CD4-positive, alpha-beta T cell treated with Interleukin-10 for 1 hour (primary cell): ENCODE results near the gene KCNMA1.
"Not testable (repeated sequence)": the region's sequence is repeated elsewhere in the genome, so short reads cannot be mapped to it uniquely, and the experiment has no call there.

ENCODE experiments used
- DNase-seq: peaks from one replicate; pipeline ENCODE4 v3.0.0-alpha.2; 2020

KCNMA1 gene

DNA sequence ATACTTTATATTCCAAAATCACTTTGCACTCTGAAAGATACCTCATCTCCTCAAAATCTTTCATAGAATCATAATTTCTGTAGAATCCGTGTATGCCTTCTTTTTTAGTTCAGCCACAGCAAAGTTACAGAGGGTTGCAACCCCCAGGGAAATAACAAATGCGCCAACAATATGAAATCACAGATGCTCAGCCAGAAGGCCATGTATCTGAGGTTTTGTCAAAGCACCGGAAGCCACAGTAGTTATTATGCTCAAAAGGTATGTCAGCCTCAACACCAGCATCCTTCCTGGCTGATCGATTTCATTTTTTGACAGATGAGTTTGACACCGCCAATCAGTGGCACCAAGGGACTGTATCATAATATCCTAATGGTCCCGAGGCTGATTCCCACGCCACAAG is 204.1 kb downstream of the KCNMA1 start:
- no peak for DNase-seq

DNA sequence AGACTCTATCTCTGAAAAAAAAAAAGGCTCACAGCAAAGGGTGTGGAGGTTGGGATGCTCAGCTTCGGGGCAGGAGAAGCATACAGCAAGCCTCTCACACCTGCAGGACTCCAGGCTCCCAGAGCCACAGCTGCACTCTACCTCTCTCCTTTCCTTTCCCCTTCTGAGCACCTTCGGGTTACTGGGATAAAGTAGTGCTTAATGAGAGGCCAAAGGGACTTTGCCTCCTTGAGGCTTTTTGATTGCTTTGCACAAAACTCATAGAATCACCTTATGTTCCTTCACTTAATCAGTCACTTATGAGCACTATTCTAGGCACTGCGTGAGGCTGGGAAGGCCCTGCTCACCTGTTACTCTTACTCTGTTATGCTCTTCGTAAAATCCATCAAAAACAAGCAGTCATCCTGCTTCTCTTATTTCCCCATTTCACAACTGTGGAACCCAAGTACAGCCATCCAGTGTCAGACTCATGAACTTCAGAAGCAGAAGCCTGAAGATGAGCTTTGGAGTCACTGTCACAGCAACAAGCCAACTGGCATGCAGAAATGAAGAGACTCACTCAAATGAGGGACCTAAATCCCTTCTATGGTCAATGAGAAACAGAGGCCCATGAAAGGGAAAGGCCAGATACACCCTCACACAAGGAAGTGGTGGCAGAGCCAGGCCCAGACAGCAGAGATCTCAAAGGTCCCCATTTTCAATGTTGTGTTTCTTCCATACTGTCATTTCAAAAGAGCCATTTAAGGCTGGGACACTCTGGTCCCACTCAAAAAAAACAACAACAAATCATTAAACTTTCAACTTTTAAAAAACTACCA is 205.4 kb downstream of the KCNMA1 start:
- no peak for DNase-seq

DNA sequence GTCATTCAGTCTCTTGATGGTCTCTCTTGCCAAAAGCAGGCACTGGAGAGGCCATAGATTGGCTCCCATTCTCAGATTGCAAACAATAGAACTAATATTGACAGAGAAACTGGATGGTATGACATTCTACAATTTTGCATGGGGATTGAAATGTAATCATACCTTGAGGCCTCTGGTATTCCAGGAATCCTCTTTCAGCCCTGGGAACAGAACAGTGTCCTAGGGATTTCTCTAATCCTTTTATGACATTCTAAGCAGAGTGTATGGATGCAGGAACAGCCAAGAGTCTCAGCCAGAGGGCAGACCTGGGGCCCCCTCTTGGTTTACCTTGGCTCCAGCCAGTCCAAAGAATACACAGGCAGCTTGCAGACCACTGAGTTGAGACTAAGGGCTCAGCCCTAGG is 206.4 kb downstream of the KCNMA1 start:
- DNase-seq = no peak

DNA sequence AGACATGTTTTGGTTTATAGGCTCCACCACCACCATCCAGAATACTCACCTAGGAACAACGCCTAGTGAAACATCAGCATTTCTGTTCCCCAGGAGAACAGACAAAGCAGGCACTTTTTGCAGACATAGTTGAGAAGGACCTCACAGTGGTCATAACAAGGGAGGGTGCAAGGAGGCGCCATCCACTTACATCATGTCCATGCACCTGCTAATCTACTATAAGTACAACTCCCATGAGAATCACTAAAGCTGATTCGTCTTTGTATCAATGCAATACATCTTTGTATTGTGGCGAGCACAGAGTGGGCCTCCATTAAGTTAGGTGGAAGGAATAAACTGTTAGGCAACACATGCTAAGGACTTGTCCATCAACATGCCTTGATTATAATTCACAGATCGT is 207.1 kb downstream of the KCNMA1 start:
- DNase-seq = no peak

DNA sequence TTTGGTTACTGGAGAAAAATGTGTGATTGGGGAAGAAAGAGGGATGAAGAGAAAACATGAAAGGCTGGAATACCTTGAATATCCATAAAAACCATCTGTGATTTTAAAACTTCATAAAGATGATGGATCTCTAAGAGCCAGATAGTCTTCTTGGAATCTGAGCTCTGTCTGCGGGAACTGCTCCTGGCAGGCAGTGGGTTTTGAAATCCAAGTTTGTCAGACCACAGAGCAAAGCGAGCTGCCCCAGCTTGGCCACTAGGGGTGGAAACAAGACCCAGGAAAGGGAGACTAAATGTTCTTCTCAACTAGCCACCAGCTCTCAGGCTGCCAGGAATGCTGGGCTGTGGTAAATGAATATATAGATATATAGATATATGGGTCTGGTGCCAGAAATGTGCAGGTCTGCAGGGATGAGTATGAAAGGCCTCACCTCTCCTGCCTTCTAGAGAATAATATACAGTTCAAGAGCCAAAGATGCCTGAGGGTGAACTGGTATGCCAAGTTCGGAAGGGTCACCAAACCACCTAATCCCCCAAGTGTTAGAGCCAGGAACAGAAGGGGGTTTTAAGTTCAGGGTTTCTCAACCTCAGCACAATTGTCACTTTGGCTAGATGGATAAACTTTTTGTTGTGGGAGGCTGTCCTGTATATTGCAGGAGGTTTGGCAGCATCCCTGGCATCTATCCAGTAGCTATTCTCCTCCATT is 208.8 kb downstream of the KCNMA1 start:
- no peak for DNase-seq

DNA sequence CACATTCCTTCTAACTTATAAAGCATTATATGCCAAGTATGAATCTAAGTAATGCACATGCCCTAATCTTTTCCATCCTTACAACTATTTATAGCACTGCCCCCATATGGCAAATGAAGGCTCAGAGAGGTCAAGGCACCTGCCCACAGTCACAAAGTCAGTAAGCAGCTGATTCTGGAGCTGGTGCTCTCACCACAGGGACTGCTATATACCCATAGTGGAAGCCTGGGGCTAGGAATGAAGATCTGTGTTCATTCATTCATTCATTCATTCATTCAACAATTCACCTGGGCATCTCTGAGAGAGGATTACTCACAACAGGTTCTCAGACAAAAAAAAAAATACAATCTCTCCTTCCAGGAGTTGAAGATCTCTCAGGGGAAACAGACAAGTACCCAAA is 213.4 kb downstream of the KCNMA1 start:
- DNase-seq = no peak

DNA sequence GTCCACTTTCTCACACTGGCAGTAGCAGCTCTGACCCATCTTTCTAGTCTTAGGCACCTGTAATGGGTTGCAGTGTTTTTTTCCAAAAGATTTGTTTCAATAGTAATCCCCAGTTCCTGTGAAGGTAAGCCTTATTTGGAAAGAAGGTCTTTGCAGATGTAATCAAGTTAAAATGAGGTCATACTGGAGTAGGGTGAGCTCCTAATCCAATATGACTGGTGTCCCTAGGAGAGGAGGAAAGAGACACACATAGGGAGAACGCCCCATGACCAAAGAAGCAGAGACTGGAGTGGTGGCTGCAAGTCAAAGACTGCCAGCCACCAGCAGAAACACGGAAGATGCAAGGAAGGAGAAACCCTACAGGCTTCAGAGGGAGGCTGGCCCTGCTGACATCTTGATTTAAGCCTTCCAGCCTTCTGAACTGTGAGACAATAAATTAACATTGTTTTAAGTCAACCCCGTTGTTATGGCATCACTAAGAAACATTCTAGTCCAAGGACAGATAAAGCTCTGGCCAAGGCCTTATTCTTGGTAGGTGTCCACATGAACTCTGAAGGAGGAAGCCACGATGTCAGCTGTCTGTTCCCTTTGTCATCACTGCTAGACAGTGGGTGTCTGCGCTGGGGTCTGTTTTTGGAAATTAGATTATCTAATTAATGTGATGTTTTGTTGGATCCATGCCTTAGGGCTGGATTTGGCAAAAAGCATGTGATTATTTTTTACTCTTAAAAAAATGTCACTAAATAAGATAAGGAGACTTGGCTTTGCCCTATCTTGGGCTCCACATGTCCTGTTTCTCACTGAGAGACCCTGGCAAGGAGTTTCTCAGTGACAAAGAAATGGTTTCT is 214.9 kb downstream of the KCNMA1 start:
- DNase-seq = no peak

DNA sequence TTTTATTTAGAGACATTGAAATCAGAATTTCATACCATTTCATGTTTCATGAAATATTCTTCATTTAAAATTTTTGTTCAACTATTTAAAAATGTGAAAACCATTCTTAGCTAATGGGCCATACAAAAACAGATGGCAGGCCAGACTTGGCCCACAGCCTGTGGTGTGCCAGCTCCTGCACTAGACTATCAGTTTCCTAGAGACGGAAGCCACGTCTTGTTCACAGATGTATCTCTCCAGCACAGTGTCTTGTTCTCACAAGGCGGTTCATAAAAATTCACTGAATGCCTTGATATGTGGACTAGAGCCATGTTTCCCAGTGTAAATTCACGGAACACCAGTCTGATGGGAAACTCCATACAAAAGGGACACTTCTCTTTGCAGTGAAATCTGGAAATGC is 216.0 kb downstream of the KCNMA1 start:
- no peak for DNase-seq

DNA sequence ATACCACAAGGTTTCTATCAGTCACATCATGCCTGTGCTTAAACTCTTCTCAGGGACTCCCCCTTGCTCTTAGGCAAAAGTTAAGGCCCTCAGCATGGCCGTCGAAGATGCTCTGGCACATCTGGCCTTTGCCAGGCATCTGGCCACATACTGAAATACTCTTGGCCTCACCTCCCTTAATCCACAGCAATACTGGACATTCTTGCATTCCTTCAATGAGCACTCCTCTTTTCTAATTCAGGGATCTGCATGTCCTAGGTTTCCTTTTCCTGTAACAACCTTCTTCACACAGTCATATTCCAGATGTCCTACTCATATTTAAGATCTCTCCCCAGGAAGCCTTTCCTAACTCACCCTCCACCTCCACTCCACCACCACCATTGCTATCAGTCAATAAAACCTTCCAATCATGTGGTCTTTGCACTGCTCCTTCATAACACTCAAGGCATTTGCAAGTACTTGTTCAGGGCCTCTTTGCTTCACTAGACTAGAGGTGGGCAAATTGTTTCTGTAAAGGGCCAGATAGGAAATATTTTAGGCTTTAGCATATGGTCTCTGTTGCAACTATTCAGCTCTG is 216.6 kb downstream of the KCNMA1 start:
- DNase-seq = no peak

DNA sequence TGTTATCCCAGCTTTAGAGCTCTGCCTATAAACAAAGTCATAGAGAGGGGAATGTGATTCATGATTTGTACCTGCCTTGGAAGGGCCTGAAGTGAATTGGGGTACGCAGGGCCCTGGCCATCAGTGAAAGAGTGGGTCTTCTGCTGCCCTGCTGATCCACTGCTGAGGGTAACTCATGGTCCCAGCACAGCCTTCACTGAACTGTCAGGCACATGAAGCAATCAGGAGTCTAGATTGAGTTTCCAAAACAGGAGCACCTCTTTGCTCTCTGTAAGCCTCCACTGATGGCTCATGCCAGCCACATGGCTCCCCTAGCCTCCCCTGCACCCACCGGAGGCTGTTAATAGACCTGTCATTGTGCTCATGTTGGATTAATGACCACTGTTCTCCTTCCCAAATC is 217.6 kb downstream of the KCNMA1 start:
- DNase-seq = no peak

DNA sequence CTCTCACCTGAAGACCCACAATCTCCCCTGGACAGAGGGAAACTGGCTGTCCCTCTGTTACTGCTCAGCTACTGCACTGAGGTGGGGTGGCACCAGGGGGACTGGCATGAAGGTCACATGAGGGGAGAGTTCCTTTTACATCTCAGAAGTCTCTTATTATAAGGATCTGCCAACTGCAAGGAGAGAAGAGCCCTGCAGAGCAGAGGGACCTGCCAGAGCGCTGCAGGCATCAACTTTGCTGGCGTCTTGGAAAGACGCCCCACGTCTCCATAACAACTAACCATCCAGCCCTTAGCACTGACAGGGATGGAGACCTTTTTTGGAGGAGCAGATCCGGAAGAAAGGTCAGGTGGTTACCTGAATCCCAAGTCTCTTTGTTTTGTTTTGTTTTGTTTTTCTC is 218.6 kb downstream of the KCNMA1 start:
- DNase-seq = no peak

DNA sequence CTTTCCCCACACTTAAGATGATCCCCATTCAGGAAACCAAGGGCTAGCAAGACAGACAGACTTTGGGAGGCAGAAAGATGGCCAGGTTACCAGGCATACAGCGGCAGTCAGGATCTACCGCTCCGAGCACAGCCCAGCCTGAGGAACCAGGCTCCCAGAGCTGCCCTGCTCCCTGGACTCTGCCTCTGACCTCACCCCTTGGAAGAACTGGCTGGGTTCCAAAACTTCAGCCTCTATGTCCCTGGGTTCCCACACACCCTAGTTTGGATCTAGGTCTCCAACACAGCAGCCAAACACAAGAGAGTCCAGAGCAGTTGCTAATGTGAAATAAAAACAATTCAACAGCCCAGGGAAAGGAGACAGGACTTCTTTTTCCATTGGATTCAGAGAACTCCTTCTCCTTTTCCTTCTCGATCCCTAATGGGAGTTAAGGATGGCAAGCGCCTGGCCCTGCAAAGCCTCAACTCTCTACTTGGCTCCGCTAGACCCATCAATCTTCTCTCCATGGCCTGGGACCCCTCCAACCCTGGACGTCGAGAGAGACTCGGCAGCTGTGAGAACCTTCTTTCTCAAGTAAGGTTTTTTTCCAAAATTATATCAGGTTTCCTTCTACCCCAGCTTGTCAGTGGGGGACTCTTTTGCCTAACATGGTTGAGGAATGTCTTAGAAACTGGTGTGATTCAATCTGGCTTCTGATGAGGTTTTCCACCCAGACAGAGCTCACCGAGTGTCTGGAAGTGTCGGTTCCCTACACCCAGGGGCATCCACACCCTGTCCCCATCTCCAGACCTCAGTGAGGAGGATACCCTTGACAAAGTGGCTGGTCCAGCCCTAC is 219.6 kb downstream of the KCNMA1 start:
- no peak for DNase-seq

DNA sequence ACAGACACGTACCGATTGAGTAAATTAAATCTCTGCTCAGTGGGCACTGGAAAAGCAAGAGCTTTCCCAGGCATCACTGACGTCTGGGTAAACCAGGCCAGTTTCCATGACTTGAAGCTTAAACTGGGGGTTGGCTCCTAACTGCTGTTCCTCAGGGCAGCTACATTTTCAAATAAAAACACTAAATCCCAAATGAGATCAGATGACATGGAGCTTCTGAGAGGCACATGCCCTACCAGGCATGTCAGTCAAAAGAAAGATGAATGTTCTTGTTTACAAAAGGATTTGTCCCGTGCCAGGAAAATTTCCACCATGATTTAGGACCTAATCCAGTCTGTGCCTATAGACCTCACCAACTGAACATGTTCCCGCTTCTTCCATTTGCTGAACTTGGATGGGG is 220.2 kb downstream of the KCNMA1 start:
- no peak for DNase-seq

DNA sequence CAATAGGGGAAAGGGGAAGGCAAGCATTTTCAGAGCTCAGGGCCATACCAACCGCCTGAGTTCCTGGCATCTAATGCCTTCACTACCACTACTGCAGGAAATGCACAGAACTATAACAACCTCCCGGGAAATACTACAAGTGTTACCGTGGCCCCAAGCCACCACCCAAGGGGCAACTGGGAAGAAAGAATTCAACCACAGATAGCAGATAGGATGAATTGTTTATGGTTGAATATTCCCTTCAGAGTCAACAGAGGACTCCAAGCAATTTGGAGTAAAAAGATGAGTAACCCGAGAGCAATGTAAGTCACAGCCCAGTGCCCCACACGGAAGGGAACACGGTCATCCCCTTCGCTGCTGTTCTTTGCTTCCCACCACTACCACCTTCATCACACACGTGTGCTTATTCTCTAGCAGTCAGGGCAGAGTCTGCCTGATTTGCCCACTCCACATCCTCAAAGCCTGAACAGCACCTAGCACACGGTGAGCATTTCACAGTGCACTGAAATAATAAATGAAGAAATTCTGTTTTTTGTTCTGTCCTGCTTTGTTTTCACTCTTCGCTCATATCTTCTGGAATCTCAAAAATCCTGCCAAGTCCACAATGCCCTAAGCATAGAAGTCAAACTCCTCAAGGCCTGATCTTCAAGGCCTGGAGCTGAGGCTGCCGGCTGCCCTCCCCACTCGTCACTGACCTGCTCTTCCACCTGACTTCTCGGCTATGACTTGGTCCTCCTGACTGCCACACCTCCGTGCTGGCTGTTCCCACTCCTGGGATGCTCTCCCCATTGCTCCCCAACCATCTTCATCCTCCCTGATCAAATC is 221.1 kb downstream of the KCNMA1 start:
- DNase-seq = no peak

DNA sequence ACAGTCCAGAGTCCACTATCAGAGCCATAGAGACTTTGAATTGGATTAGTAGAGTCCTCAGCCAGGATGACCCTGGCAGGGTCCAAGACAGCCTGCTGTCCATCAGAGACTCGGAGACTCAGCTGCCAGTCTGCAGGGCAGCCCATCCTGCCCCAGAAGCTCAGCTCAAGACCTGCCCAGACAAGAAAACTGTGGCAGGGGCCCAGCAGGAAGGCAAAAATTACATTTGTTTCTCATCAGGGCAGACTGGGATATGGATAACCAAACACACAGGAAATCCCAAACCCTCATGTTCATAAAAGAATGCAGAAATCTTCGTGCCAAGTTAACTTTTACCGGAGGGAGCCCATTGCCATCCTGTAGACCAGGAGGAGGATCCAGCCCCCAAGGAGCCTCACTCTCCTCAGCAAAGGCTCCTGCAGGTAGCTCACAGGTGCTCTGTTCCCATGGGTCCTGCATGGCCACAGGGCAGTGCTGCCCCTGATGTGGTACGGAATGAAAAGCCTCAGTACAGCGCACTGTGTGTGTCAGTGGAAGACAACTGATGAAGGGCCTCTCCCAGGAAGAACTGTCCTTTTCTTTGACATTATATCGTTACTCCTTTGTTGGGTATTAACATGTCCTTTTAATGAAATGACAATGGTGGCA is 222.2 kb downstream of the KCNMA1 start:
- DNase-seq = no peak

DNA sequence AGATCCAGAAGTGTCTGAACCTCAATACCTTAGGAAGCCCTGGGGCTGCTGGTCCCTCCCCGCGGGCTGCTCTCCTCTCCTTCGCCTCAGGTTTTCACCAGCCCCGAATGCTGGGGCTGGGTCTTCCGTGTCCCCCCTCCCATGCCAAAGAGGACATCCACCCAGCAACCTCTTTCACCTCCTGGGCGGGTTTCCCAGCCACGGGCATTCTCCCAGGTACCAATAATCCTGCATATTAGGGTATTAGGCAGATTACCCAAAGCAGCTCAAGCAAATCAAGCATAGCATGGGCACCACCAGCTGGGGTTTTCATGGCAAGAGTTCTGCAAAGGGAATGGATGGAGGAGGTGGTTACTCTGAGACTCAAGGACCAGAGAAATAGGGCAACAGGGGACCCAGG is 224.4 kb downstream of the KCNMA1 start:
- no peak for DNase-seq

DNA sequence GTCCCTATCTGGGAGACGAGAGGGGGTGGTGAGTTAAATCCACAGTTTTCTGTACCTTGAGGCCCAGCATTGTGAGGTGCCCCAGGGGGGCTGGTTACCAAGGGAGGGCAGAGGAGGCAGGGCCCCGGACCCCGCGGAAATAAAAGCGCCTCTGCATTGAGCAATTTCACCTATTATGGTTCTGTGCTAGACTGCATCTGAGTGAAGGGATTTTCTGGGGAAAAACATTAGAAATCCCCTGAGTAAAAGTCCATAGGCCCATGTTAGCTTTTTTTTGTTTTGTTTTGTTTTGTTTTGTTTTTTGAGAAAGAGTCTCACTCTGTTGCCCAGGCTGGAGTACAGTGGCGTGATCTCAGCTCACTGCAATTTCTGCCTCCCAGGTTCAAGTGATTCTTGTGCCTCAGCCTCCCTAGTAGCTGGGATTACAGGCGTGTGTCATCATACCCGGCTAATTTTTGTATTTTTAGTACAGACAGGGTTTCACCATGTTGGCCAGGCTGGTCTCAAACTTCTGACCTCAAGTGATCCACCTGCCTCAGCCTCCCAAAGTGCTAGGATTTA is 225.0 kb downstream of the KCNMA1 start:
- not testable (repeated sequence) for DNase-seq

DNA sequence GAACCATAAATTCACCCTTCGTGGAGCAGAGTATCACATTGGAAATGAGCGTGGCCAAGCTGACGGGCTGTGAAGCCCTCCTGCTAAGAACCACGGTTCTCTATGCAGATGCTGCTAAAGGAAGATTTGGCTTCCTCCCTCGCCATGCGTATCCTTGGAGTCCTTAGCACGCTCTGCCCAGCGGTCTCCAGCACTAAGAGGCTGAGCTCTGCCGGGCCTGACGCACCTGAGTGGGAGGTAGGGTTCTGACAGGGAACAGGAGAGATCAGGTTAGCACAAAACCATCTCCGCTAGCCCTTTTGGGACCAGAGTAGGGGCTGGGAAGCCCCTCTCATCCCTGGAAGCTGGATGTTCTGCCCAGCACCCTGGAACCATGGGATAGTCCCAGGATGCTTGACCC is 225.8 kb downstream of the KCNMA1 start:
- DNase-seq = no peak

DNA sequence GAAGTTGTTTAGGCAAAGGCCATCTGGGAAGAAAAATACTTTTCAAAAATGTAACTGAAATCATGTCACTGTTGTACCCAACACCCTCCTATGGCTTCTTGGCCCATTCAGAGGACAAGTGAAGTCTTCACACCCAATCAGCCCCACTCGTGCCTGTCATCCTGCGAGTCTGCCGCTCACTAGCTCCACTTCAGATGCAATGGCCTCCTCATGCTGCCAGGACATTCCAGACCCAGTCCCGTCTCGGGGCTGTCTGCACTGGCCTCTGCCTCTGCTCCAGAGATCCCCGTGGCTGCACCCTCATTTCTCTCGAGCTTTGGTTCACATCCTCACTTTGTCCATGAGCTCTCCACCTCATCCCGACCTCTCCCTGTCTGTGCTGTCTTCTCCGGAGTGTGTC is 227.1 kb downstream of the KCNMA1 start:
- DNase-seq = no peak

DNA sequence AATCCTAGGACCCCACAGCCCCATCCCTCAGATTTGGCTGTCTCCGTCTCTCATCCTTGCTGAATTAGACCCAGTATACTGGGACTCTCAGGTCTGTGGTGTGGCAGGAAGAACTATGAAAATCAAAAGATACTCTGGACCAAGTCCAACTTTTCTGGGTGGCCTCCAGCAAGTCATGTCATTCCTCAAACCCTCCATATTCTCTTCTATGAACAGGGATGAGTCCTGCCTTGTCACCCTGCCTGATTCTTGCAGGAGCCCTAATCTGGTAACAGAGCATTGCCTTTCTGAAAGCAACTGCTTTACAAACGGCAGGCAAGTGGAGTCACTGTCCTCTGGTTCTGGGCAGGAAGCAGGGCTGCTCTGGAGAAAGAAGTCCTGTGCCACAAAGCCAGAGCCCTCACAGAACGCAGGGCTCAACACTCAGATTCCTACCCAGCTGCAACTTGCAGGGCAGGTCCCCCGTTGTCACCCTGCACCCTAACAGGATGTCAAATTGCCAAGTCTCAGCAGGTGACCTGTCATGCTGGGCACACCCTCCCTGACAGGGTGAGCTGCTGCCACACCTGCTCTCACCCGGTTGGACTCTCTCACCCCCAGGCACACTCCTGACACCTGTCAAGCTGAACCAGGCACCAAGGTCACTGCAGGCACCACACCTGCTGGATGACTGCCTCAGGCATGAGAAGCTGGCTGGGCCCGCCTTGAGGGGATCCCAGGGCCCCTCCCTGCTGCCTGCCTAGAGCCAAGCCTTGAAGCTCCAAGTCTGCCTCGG is 227.7 kb downstream of the KCNMA1 start:
- no peak for DNase-seq
